Endometrium (tissue), 2 donors: Measurements from ENCODE around the gene GRIN2B.

Experiments
- FAIRE-seq: peaks from 2 replicates; lab custom pipeline; 2012; peaks lifted over from hg19 to GRCh38; lab: Jason Lieb, UNC
- donor health status: control.
- donor health status: control.

The GRIN2B gene

GRCh38 chr12:13956060-13956590 is 25.3 kb downstream of the GRIN2B start:
- FAIRE-seq: no peak

- FAIRE-seq: no peak
These were observed 29.3 kb downstream of the GRIN2B start for GRCh38 chr12:13952096-13952495.

- no peak for FAIRE-seq
These were observed 30.9 kb downstream of the GRIN2B start for GRCh38 chr12:13950502-13950901.

- no peak for FAIRE-seq
These were observed 32.8 kb downstream of the GRIN2B start for GRCh38 chr12:13948621-13949020.

- no peak for FAIRE-seq
These were observed 34.0 kb downstream of the GRIN2B start for GRCh38 chr12:13947276-13947946.

GRCh38 chr12:13945641-13946040 is 35.8 kb downstream of the GRIN2B start:
- no peak for FAIRE-seq

GRCh38 chr12:13945236-13945635 is 36.2 kb downstream of the GRIN2B start:
- no peak for FAIRE-seq

GRCh38 chr12:13942826-13943225 is 38.6 kb downstream of the GRIN2B start:
- no peak for FAIRE-seq

- FAIRE-seq: no peak
These were observed 39.8 kb downstream of the GRIN2B start for GRCh38 chr12:13941258-13942249.

- no peak for FAIRE-seq
These were observed 41.0 kb downstream of the GRIN2B start for GRCh38 chr12:13940335-13940865.

GRCh38 chr12:13937735-13938134 is 43.7 kb downstream of the GRIN2B start:
- FAIRE-seq: no peak

GRCh38 chr12:13935169-13935568 is 46.2 kb downstream of the GRIN2B start:
- no peak for FAIRE-seq
